Progenitor cell of endocrine pancreas (in vitro differentiated cells): Measurements from ENCODE around the gene ATRN. TPM values are rescaled to one million over a fixed set of nuclear protein-coding genes. Genes with fewer than 3 reads are reported as not detected.
A peak's percentile ranks its signal among the peaks of the same experiment; 100 is the strongest.
"Not testable (repeated sequence)": the region's sequence is repeated elsewhere in the genome, so short reads cannot be mapped to it uniquely, and the experiment has no call there.

Experiments
- DNase-seq: peaks from one replicate; pipeline ENCODE4 v3.0.0; 2021; ENCODE audit warnings: low spot score; ENCODE audit not compliant: unreplicated experiment
- H3K27ac Mint-ChIP-seq: 2 replicates; pipeline ENCODE4 v1.8.0; 2021; ENCODE audit warnings: mild to moderate bottlenecking, moderate library complexity, mixed read lengths
- H3K27me3 Mint-ChIP-seq: 2 replicates; pipeline ENCODE4 v1.8.0; 2021; ENCODE audit warnings: mixed read lengths
- H3K36me3 Mint-ChIP-seq: 2 replicates; pipeline ENCODE4 v1.8.0; 2022; ENCODE audit warnings: mixed read lengths; ENCODE audit not compliant: insufficient read depth
- H3K4me1 Mint-ChIP-seq: 2 replicates; pipeline ENCODE4 v1.8.0; 2021; ENCODE audit warnings: low read depth, mixed read lengths
- H3K4me3 Mint-ChIP-seq: 2 replicates; pipeline ENCODE4 v1.8.0; 2021; ENCODE audit warnings: low read depth, mild to moderate bottlenecking, moderate library complexity, mixed read lengths
- H3K9me3 Mint-ChIP-seq: 2 replicates; pipeline ENCODE4 v1.8.0; 2021; ENCODE audit warnings: low read depth, mixed read lengths
- total RNA-seq: library from RNA; stranded (reverse); gene quantifications from 2 replicates; pipeline ENCODE4 v1.2.1, GENCODE V29; 2021
- TF ChIP-seq, protein P1 (sequence below): fragments of 200-600 bp; sonication (generic); IDR thresholded peaks from one replicate; pipeline ENCODE4 v1.5.0; 2021; ENCODE audit warnings: antibody characterized with exemption, mild to moderate bottlenecking; ENCODE audit not compliant: unreplicated experiment

The ATRN gene
- total RNA-seq, 1 donor from 2014 or later, result 54.5 TPM

DNA sequence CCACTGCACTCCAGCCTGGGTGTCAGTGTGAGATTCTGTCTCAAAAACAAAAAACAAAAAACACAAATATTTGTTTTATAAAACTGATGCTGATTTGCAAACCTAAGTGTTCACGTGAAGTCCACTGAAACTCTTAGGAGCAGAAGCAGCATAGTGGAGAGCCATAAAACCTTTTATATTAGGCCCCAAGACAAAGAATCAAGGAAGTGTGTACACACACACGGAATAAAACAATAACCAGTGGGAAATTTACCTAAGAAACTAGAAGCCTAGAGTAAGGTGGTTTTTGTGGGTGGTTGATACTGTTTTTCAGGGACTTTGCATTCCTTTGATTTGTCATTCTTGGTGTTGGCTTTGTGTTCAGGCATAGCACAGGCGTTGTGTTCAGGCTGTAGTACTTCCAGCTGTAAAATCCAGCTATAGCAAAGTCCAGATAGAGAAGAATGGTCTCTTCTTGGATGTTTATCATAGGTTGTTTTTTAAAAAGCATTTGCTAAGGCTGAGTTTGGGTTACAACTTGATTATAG, 61.3 kb downstream of the ATRN start:
- no peak overlapping the region for H3K4me3 Mint-ChIP-seq
- TF ChIP-seq, protein P1, sequence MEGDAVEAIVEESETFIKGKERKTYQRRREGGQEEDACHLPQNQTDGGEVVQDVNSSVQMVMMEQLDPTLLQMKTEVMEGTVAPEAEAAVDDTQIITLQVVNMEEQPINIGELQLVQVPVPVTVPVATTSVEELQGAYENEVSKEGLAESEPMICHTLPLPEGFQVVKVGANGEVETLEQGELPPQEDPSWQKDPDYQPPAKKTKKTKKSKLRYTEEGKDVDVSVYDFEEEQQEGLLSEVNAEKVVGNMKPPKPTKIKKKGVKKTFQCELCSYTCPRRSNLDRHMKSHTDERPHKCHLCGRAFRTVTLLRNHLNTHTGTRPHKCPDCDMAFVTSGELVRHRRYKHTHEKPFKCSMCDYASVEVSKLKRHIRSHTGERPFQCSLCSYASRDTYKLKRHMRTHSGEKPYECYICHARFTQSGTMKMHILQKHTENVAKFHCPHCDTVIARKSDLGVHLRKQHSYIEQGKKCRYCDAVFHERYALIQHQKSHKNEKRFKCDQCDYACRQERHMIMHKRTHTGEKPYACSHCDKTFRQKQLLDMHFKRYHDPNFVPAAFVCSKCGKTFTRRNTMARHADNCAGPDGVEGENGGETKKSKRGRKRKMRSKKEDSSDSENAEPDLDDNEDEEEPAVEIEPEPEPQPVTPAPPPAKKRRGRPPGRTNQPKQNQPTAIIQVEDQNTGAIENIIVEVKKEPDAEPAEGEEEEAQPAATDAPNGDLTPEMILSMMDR, result no peak
- no peak overlapping the region for H3K27ac Mint-ChIP-seq
- peaks cover 2% of the 10 kb centered on the region for H3K4me1 Mint-ChIP-seq
- H3K27me3 Mint-ChIP-seq, result no peaks in the 10 kb centered on the region
- peaks cover 1% of the 10 kb centered on the region for H3K9me3 Mint-ChIP-seq
- peaks cover 5% of the 10 kb centered on the region for H3K36me3 Mint-ChIP-seq
- no peak for DNase-seq

DNA sequence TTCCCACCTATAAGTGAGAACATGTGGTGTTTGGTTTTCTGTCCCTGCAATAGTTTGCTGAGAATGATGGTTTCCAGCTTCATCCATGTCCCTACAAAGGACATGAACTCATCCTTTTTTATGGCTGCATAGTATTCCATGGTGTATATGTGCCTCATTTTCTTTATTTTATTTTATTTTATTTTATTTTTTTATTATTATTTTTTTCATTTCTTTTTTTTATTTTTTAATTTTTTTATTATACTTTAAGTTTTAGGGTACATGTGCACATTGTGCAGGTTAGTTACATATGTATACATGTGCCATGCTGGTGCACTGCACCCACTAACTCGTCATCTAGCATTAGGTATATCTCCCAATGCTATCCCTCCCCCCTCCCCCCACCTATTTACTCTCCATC, 66.9 kb downstream of the ATRN start:
- not testable (repeated sequence) for H3K4me1 Mint-ChIP-seq, H3K4me3 Mint-ChIP-seq, H3K9me3 Mint-ChIP-seq, H3K27me3 Mint-ChIP-seq, H3K27ac Mint-ChIP-seq, DNase-seq
- peaks cover 13% of the 10 kb centered on the region for H3K36me3 Mint-ChIP-seq

DNA sequence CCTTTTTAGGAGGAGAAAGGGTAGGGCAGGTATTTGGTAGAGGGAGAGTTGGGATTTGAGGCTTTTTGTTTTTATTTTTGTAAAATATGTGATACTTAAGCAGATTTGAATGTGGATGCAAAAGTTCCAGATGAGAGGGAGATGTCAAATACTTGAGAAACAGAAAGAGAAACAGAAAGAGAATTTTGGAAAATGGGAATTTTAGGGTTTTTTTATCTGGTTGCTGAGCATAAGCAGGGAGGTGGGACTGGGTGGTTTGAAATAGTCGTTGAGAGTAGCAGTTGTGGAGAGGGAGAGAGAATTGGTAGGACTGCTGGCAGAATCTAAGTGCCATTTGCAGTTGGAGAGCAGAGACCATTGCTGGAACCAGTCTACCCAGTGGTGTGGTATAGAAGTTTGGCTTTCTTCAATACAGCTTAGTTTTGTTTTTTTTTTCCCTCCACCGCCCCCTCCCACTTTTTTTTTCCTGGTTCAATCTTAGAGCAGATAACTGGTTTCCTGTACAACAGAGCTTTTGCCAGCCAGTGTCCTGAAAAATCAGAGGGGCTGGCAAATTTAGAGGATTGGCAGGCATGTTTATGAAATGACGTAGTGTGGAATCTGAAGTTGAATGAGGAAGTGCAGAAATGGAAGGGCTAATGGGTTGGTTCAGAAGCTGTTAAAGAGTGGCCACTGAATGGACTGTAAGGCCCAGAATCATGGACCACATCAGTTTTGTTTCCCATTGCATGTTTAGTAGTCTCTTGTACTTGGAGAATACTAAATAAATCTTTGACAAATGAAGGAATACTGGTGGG, 68.7 kb downstream of the ATRN start:
- Mint-ChIP-seq H3K36me3 (peaks cover 18% of the 10 kb centered on the region), H3K4me1 (peaks cover 3% of the 10 kb centered on the region), H3K9me3 (no peaks in the 10 kb centered on the region), H3K4me3 (no peak overlapping the region), H3K27ac (no peak overlapping the region), H3K27me3 (no peaks in the 10 kb centered on the region)
- TF ChIP-seq, protein P1, result no peak
- no peak for DNase-seq

DNA sequence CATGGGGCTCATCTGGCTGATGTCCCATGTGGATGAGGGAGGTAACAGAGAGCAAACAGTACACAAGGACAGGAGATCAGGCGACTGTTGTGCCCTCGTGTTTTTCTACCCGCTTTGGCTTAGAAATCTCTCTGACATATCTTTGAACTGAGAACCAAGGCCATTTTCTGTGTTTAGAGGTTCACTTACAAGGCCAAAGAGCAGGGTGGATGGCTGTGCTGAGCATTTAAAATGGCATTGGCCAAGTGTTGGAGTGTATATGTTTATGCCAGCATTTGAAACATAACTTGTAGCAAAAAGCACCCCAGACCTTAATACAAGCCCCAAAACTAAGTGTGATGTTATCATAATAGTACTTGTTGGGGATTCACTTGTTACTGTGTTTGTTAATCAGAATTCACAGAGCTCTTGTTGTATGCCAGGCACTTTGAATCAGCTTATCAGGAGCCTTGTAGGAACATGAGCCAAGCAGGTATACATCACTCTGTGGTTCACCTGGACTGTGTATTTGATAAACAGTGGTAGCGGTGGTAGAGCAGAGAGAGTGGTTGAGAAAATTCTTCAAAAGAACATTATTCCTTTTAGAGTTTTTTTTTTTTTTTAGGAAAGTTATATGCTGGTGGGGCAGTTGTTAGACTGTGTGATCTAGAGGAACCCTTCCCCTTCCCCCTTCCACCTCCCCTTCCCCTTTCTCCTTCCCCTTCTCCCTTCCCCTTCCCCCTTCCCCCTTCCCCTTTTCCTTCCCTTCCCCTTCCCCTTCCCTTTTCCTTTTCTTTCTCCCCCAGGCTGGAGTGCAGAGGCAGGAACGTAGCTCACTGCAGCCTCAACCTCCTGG, 71.3 kb downstream of the ATRN start:
- Mint-ChIP-seq H3K27me3 (no peaks in the 10 kb centered on the region), H3K4me1 (peaks cover 5% of the 10 kb centered on the region)
- TF ChIP-seq, protein P1, result no peak

DNA sequence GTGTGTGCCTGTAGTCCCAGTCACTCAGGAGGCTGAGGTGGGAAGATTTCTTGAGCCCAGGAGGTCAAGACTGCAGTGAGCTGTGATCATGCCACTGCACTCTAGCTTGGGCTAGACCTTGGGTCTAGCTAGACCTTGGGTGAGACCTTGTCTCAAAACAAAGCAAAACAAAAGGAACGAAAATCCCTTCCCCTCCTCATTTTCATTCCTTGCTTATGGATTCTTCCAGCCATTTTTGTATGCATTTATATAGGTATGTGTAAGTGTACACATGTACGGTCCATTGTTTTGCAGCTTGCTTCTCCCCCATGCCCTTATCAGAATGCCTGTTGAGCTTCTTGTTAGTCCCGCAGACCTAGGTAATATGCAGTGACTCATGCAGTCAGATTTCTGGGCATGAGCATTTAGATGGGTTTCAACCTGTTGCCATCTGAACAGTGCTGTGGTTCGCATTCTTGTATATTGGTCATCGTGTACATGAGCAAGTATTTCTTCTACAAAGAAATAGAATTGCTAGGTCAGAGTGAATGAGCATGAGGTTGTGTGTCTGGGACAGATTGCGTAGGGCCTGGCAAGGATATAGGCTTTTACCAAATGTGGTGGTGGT, 73.2 kb downstream of the ATRN start:
- TF ChIP-seq, protein P1, result no peak
- no peak overlapping the region for H3K4me3 Mint-ChIP-seq
- H3K36me3 Mint-ChIP-seq, result peaks cover 20% of the 10 kb centered on the region
- DNase-seq, result no peak
- no peaks in the 10 kb centered on the region for H3K9me3 Mint-ChIP-seq
- no peaks in the 10 kb centered on the region for H3K27me3 Mint-ChIP-seq
- H3K4me1 Mint-ChIP-seq, result peaks cover 11% of the 10 kb centered on the region
- peak overlapping the region; percentile 16 for H3K27ac Mint-ChIP-seq

More for the DNA sequence above, 71.3 kb downstream of the ATRN start:
- H3K4me3 Mint-ChIP-seq, result no peak overlapping the region
- no peak overlapping the region for H3K27ac Mint-ChIP-seq
- no peak for DNase-seq
- no peaks in the 10 kb centered on the region for H3K9me3 Mint-ChIP-seq
- H3K36me3 Mint-ChIP-seq, result peaks cover 22% of the 10 kb centered on the region
